Measurements from ENCODE around the gene SLC2A4RG.

Gene SLC2A4RG

DNA sequence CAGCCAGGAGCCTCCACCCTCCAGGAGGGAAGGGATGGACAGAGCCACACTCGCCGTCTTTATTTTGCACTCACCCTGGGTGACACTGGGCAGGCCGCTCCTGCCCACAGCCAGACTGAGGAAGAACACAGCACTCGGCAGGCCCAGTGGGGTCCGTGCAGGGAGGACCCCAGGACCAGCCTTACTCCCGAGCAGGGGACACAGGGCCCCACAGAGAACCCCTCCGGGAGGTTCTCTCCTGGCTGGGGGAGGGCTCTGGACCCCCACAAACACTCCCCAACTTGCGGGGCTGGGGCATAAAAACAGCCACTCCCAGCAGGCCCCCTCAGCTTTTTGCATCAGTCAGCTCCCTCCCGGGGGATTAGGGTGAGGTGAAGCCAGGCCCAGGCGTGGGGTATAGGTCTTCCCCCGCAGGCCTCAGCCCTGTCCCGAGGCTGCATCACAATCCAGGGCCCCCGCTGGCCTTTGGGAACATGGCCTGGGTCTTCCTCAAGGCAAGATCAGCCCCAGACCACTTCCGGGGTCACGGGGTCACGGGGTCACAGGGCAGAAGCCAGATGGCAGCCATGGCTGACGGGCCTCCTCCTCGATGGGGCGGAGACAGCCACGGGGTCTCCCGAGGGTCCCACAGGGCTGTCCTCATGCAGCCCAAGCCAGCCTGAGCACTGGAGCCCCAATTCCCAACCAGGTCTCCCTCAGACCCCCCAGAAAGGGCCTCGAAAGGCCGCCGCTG lies 39.9 kb upstream of the SLC2A4RG start:
- no peak for DNase-seq (ENCODE audit: low read depth in 3 of 3)

DNA sequence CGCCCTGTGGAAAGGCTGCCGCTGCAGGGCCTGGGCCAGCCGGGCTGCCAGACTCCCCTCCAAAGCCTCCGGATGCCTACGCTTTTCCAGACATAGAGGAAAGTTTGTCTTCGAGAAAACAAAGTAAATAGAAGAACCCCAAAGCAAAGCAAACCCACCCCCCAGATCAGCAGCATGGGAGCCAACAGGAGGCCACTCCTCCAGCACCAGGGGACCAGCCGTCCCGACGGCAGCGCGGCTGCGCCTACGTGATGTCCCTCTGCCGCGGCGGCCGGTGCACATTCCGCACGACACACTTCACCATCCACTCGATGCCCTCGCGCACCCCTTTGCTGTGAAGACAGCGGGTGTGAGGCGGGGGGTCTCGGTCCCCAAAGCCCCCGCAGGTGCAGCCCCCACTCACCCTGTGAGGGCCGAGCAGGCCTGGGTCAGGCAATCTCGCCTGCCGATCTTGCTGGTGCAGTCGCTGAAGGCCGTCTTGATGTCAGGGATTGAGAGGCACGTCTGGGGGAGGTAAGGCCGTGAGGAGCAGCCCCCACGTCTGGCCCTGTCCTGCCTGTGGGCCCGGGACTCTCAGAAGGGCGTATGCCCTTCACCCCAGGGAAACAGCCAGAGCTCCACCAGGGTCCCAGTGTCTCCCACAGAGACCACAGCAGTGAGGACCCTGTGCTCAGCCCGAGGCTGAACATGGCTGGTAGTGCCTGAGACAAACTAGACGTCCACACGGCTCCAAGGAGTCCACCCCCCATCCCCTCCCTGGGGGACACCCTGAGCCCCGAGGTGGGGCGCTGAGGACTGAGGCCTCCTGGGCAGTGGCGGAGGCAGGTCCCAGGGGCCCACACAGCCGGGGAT lies 39.2 kb upstream of the SLC2A4RG start:
- no peak for DNase-seq (ENCODE audit: low read depth in 3 of 3)

DNA sequence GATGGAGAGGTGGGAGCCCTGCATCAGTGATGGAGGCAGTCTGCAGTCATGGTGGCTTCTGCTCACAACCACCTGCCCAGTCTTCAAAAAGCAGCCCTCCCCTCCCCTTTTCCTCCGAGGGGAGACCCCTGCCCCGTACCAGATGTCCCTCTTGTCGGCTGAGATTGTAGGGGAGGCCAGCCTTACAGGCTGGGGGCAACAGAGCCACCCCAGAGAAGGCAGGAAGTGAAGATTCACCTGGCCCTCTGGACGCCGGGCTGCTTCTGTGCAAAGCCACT lies 38.6 kb upstream of the SLC2A4RG start:
- DNase-seq (ENCODE audit: low read depth in 3 of 3), result no peak

DNA sequence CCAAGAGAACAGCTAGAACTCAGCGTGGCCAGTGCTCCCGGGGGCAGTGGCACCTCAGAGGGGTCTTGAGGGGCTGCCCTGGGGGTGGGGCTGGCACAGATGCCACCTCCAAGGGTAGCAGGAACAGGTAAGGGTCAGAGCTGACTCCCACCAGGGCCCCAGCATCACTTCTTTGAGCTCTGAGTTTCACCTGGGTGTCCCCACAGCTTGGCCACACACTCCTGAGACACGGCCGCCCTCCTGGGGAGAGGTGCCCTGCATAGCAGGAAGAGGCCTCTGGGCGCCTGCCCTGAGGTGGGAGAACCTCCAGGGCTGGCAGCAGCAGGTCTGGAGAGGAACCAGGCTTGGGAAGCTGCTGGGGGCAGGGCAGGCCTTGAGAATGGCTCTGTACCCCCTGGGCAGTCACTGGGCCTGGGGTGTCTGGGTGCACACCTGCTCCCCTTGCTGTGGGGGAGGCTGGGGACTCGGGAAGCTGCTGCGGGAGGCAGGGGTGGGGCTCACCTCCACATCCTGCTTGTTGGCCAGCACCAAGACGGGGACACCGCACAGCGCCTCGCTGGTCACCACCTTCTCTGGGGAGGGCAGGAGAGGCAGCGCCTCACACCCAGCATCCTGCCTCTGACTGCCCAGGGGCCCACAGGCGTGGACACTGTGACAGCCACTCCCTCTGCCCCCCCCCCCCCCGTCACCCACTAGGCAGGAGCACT lies 38.1 kb upstream of the SLC2A4RG start:
- DNase-seq (ENCODE audit: low read depth in 3 of 3), result no peak

DNA sequence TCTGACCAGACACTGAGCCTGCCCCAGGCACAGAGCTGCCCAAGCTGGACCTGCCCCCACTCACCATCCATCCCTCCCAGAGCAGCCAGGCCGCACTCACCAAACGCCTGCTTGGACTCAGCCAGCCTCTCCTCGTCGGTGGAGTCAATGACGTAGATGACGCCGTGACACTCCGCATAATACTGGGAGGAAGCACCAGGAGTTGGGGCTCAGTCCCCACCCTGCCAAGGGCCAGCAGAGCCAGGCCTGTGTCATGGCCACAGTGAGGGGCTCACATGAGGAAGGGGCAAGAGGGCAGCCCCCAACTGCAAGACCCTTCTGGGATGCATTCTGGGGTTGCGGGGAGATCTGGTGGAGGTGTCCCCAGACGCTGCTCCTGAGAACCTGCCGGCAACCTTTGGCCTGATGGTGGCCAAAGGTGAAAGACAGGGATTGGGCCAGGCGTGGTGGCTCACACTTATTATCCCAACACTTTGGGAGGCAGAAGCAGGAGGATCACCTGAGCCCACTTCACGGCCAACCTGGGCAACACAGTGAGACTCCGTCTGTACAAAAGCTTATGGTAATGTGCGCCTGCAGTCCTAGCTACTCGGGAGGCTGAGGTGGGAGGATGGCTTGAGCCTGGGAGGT lies 37.4 kb upstream of the SLC2A4RG start:
- DNase-seq (ENCODE audit: low read depth in 3 of 3), result no peak

DNA sequence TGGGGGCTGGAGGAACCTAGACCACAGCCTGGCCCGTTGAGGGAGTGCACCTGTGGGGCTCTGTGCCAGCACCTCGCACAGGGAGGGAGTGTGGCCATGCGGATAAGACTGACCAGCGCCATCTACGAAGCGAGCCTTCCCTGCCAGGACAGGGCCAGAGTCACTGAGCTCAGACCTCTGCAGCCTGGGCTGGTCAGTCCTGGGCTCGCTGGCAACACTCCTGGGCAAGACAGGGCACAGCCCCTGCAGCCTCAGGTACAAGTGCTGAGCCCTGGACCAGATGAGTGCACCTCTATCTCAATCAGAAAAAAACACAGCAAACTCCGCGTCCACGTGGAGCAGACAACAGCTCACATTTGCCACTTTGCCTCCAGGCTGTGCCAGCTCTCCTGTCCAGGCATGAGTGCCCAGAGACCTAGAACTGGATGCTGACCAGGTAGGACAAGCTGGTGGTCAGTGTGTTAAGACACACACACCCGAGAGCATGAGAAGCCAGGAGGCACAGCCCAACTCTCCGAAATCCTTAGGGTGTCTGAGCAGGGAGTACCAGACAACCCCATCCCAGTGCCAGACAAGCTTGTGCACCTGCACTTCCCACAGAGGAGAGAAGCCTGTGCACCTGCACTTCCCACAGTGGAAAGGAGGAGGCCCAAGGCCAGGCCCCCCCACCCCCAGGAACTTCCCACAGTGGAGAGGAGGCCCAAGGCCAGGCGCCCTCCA lies 36.7 kb upstream of the SLC2A4RG start:
- no peak for DNase-seq (ENCODE audit: low read depth in 3 of 3)

DNA sequence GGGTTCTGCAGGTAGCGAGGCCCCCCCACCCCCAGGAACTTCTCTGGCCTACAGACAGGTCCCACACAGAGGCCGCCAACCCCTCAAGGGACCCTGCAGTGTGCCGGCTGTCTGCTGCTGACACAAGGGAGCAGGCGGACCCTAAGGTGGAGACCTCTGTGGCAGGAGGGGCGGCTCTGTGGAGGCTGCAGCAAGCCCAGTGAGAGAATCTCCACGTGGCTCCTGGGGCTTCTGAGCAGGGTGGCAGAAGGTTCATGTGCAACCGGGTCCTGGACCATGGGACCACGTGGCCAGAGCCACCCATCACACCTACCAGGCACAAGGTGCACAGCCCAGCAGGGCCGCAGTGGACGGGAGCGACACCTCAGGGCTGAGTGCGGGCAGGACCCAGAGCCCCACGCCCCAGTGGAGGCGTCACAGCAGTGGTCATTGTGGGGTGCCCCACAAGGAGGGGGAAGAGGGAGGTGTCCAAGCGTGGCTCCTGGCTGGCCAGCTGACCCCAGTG lies 36.1 kb upstream of the SLC2A4RG start:
- no peak for DNase-seq (ENCODE audit: low read depth in 3 of 3)

DNA sequence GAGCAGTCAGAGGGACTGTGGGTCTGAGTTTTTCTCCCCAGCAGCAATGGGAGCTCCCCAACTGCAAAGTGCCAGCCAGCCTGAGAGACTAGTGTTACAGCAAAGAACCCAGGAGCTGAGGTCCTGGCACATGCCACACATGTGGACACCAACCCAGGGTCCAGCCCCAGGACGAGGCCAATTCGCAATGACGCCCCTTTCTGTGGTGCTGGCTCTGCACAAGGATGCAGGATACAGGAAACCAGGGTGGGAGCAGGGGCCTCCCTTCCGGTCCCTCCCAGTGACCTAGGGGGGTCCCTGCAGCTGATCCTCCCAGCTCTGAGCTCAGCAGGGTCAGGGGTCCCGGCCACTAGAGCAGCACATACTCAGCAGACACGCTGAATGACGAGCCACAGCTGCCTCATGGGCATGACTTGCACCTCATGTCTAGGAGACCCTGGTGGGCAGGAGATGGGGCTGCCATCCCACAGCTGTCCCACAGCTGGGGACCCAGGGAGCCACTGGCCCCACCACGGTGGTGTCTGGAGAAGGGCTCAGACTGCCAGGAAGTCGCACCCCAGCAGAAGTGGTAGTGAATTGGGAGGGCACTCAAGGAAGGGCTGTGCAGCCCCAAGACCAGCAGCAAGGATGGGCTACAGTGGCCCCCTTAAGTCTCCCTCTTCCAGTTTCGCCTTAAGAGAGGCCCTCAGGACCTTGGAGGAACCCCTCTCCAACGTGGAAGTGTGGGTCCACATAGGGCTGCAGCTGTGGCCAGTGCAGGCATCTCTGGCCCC lies 35.4 kb upstream of the SLC2A4RG start:
- DNase-seq (ENCODE audit: low read depth in 3 of 3), result no peak

DNA sequence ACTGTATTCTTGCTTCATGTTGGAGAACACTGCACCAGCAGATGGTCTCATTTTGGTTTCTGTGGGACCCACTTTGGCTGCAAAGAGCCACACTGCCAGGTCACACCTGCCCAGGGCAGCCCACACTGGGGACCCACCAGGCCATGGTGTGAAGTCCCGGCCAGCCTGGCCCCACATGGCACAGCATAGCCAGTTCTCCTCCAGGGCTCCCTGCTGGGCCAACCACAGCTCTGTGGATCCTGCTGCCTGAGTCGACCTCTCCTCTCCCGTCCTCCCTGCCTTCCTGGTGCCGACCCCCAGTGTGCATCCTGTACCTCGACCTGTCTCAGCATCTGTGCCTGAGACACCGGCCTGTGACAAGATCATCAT lies 34.8 kb upstream of the SLC2A4RG start:
- no peak for DNase-seq (ENCODE audit: low read depth in 3 of 3)

DNA sequence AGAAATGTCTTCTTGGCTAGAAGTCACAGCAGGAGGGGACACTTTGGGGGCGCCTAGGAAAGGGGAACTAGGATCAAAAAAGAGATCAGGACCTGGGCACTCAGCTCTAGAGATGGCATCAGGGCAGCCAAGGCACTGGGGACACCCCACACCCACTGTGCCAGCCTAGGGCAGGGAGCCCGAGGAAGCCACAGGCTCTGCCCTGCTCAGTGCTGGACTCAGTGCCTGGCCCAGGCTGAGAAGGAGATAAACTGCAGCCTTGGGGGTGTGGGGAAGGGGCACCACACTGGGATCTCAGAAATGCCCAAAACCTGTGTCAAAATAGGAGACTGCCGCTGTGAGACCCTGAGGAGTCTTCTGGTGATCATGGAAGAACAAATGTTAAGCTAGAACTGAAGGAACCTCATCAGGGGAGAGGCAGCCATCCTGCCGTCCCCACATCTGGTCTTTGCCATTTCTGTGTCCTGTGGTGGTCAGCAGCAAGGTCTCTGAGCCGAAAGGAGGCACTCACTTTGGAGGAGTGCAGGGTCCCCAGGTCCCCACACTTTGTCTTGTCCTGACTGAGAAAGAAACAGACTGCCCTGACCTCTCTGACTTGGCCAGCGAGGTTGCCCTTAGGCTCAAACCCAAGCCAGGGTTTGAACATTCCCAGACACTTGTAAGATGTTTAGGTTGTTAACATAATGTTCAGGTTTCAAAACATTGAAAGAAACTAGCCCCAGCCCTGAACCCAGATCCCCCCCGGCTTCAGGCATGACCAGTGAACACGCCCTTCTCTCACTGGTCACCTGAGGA lies 34.1 kb upstream of the SLC2A4RG start:
- DNase-seq (ENCODE audit: low read depth in 3 of 3), result no peak

DNA sequence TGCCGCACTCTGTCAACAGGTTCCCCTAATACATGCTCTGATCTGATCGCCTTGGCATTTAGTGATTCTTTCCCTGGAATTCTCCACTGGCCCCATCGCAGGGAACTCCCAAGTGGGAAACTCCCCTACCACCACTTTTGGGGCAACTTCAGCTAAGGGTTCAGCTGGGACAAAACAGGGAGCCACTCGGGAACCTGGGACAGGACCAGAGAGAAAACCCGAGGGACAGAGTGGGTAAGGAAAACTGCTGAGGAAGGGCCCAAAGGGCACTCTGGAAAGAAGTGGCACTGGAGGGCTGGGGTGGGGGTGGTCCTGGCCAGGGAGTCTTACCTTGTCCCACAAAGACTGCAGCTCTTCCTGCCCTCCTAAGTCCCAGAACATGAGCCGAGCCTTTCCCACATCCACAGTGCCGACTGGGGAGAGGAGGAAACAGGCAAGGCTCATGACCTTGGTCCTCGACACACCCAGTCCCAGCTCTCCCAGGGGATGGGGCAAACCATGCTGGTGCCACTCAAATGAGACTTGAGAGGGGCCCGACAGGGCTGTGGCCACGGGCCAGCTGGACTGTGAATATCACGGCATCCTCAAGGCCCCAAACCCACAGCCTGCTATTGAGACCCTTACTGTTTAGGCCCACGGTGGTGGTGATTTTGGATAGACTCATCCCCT lies 33.4 kb upstream of the SLC2A4RG start:
- no peak for DNase-seq (ENCODE audit: low read depth in 3 of 3)

DNA sequence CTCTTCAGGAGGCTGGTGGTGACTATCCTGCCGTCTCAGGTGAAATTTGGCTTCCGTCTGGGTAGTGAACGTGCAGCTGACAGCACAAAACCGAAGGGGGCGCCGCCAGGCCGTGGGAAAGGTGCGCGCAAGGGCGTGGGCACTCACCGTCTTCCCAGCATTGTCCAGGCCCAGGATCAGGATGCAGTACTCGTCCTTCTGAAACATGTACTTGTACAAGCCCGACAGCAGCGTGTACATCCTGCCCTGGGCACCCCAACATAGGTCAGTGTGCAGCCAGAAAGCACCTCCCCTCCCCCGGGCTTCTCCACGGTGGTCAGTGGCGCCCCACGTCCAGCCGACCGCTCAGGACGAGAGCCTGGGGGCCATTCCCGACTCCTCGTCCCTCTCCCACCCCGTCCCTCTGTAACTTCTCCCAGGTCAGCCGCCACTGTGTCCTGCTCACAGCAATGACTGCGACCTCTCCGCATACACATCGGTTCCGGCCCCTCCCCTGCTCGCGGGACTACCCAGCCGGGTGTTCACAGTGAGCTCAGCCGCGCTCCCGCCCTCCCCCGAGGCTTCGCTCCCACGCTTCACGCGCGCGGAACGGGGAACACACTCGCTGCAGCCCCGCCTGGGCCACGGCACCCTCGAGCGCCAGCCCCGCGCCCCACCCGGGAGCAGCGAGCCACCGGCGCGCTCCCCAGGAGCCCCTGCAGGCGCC lies 32.6 kb upstream of the SLC2A4RG start:
- peak; percentile 34 to 64 (median 35) for DNase-seq (ENCODE audit: low read depth in 3 of 3)

DNA sequence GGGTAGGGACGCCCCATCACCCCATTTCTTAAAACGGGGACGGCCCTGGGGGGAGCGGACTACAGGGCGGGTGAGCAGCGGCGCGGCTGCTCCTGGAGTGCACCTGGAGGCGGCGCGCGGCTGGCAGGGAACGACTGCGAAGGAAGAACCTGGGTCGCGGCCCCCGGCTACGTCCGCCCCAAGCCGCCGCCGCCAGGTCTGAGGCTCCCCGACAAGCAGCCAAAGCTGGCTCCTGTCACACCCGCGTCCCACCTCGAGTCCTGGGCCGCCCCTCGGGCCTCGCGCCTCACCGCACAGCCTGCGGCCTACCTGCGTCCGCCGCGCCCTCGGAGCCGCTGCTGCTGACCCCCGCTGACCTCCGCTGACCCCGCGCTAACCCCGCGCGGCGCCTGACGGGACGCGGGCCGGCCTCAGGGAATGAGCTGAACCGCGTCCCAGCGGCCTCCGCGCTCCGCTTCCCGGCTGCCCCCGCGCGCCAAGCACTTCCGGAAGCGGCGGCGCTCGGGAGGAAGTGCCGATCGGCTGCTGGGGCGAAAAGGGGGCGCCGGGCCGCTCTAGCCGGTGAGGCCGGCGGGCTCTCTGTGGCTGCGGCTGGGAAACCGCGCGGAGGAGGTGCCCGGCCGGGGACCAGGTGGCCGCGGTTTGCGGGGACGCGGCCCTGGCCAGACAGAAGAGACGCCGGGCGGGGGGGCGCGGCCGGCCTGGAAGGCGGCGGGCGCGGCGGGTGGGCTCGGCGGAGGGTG lies 31.8 kb upstream of the SLC2A4RG start, which contains the start of the genes ARFRP1 and ZGPAT:
TSS of gene ARFRP1 (minus strand) at position 419 of the 743 bp plus-strand sequence. CDS start 885 bp downstream, outside the sequence.
TSS of gene ZGPAT (plus strand) at position 482 of the 743 bp plus-strand sequence. CDS start 542 bp downstream, outside the sequence.
- peak; percentile 72 to 86 (median 81) for DNase-seq (ENCODE audit: low read depth in 3 of 3)

DNA sequence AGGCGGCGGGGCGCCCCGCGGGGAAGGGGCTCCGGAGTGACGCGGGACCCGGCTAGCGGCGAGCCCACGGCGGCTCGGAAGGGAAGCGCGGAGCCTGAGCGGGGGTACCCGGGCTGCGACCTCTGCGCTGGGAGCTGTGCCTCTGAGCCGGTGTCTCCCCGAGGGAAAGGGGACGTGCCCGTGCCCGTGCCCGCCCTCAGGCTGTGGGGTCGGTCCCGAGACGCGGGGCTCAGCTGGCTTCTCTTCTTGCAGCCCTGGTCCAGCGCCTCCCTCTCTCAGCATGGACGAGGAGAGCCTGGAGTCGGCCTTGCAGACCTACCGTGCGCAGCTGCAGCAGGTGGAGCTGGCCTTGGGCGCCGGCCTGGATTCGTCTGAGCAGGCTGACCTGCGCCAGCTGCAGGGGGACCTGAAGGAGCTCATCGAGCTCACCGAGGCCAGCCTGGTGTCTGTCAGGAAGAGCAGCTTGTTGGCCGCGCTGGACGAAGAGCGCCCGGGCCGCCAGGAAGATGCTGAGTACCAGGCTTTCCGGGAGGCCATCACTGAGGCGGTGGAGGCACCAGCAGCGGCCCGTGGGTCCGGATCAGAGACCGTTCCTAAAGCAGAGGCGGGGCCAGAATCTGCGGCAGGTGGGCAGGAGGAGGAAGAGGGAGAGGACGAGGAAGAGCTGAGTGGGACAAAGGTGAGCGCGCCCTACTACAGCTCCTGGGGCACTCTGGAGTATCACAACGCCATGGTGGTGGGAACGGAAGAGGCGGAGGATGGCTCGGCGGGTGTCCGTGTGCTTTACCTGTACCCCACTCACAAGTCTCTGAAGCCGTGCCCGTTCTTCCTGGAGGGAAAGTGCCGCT lies 31.1 kb upstream of the SLC2A4RG start:
- no peak for DNase-seq (ENCODE audit: low read depth in 3 of 3)

DNA sequence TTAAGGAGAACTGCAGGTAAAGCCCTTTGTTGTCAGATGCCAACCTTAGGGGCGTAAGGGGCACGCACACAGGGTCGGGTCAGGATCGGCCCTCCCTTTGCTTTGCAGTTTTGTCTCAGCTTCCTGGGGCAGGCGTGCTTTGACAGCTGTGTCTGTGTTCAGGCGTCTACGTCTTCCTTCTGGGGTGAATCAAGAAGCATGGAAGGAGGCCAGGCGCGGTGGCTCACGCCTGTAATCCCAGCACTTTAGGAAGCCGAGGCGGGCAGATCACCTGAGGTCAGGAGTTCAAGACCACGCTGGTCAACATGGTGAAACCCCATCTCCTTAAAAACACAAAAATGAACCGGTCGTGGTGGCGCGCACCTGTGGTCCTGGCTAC lies 30.4 kb upstream of the SLC2A4RG start:
- no peak for DNase-seq (ENCODE audit: low read depth in 3 of 3)

DNA sequence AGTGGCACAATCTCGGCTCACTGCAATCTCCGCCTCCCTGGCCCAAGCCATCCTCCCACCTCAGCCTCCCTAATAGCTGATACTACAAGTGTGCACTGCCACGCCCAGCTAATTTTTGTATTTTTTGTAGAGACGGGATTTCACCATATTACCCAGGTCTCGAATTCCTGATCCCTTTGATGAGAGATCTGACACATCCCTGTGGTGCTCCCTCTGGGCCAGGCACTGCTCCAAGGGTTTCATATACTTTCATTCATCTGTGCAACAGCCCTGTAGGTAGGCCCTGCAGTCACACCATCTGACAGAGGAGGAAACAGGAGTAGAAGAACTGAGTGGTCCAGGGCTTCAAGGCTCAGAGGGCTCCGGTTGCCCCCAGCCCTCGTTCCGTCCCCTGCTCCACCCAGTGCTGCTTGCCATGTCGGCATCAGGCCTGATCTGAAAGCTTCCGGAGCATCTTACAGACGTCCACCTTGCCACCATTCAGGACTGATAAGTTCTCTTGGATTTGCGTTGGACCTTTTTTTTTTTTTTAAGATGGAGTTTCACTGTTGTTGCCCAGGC lies 28.4 kb upstream of the SLC2A4RG start:
- DNase-seq (ENCODE audit: low read depth in 3 of 3), result no peak

All from stimulated activated CD4-positive, alpha-beta T cell treated with anti-CD3 and anti-CD28 coated beads, TNF-alpha, amount 100 ng/mL, for 24 hours (primary cell).